Chondrocyte (in vitro differentiated cells): ENCODE results near the gene BTG4. TPM values are rescaled to one million over a fixed set of nuclear protein-coding genes. Genes with fewer than 3 reads are reported as not detected.

Experiments
- DNase-seq: peaks from one replicate; pipeline ENCODE4 v3.0.0; 2021; ENCODE audit warnings: mixed read lengths, low spot score
- H3K27ac Mint-ChIP-seq: one replicate; pipeline ENCODE4 v1.8.0; 2021; ENCODE audit warnings: mild to moderate bottlenecking, moderate library complexity, mixed read lengths; ENCODE audit not compliant: unreplicated experiment
- H3K27me3 Mint-ChIP-seq: 2 replicates; pipeline ENCODE4 v1.8.0; 2021; ENCODE audit warnings: low read depth, mixed read lengths
- H3K36me3 Mint-ChIP-seq: 2 replicates; pipeline ENCODE4 v1.8.0; 2021; ENCODE audit warnings: low read depth, mixed read lengths
- H3K4me1 Mint-ChIP-seq: 2 replicates; pipeline ENCODE4 v1.8.0; 2021; ENCODE audit warnings: low read depth, mild to moderate bottlenecking, mixed read lengths
- H3K4me3 Mint-ChIP-seq: one replicate; pipeline ENCODE4 v1.8.0; 2021; ENCODE audit warnings: mild to moderate bottlenecking, moderate library complexity, mixed read lengths; ENCODE audit not compliant: unreplicated experiment
- H3K9me3 Mint-ChIP-seq: 2 replicates; pipeline ENCODE4 v1.8.0; 2021; ENCODE audit warnings: low read depth, mixed read lengths
- CTCF ChIP-seq: fragments of 200-600 bp; sonication (generic); IDR thresholded peaks from 2 replicates; pipeline ENCODE4 v1.5.0; 2021; ENCODE audit warnings: antibody characterized with exemption, mild to moderate bottlenecking, moderate library complexity
- total RNA-seq: library from RNA; stranded (reverse); gene quantifications from 3 replicates; pipeline ENCODE4 v1.2.1, GENCODE V29; 2021

BTG4 gene
- total RNA-seq, 1 donor from 2014 or later, result not detected

GRCh38 chr11:111515591-111515990 lies 3.4 kb upstream of the BTG4 start:
- peaks cover 15% of the 10 kb centered on the region for H3K4me1 Mint-ChIP-seq
- H3K9me3 Mint-ChIP-seq, result no peaks in the 10 kb centered on the region
- TF ChIP-seq CTCF, result no peak
- no peak overlapping the region for H3K27ac Mint-ChIP-seq
- no peak for DNase-seq
- H3K4me3 Mint-ChIP-seq, result no peak overlapping the region
- H3K27me3 Mint-ChIP-seq, result peaks cover 13% of the 10 kb centered on the region
- H3K36me3 Mint-ChIP-seq, result no peaks in the 10 kb centered on the region

- no peak for DNase-seq
- no peak within 1 kb of the TSS for H3K27ac Mint-ChIP-seq
- H3K4me1 Mint-ChIP-seq, result peaks cover 15% of the 10 kb centered on the region
- TF ChIP-seq CTCF, result peak; percentile 59
- peak within 1 kb of the TSS; percentile 52 for H3K4me3 Mint-ChIP-seq
- no peaks in the 10 kb centered on the region for H3K9me3 Mint-ChIP-seq
- H3K27me3 Mint-ChIP-seq, result peaks cover 13% of the 10 kb centered on the region
- peaks cover 2% of the 10 kb centered on the region for H3K36me3 Mint-ChIP-seq
Measured at GRCh38 chr11:111514216-111515031, 2.2 kb upstream of the BTG4 start, which contains the start of gene HOATZ. Gene HOATZ (plus strand): TSS chr11:111514778. CDS start chr11:111514785, 7 bp downstream.

GRCh38 chr11:111513240-111513605 lies 1.0 kb upstream of the BTG4 start:
- Mint-ChIP-seq H3K4me3 (peak overlapping the region; percentile 31), H3K27ac (no peak overlapping the region), H3K4me1 (peaks cover 15% of the 10 kb centered on the region), H3K9me3 (no peaks in the 10 kb centered on the region), H3K36me3 (peaks cover 2% of the 10 kb centered on the region), H3K27me3 (peaks cover 15% of the 10 kb centered on the region)
- no peak for TF ChIP-seq CTCF
- no peak for DNase-seq

- peaks cover 29% of the 10 kb centered on the region for H3K27me3 Mint-ChIP-seq
- no peak for DNase-seq
- H3K4me1 Mint-ChIP-seq, result peaks cover 15% of the 10 kb centered on the region
Measured at GRCh38 chr11:111510311-111510710, 1.9 kb downstream of the BTG4 start.

GRCh38 chr11:111502611-111503010 lies 9.6 kb downstream of the BTG4 start:
- peaks cover 52% of the 10 kb centered on the region for H3K27me3 Mint-ChIP-seq
- TF ChIP-seq CTCF, result no peak
- no peak for DNase-seq
- no peaks in the 10 kb centered on the region for H3K36me3 Mint-ChIP-seq
- H3K27ac Mint-ChIP-seq, result no peak overlapping the region
- peaks cover 7% of the 10 kb centered on the region for H3K9me3 Mint-ChIP-seq
- no peaks in the 10 kb centered on the region for H3K4me1 Mint-ChIP-seq
- H3K4me3 Mint-ChIP-seq, result no peak overlapping the region

More at GRCh38 chr11:111510311-111510710, 1.9 kb downstream of the BTG4 start:
- no peak for TF ChIP-seq CTCF
- Mint-ChIP-seq H3K27ac (no peak overlapping the region), H3K36me3 (peaks cover 5% of the 10 kb centered on the region), H3K4me3 (no peak overlapping the region), H3K9me3 (peaks cover 9% of the 10 kb centered on the region)
